ENCODE measurements around the gene ABCF3. TPM values are rescaled to one million over a fixed set of nuclear protein-coding genes. Genes with fewer than 3 reads are reported as not detected.

The ABCF3 gene
- total and polyA plus RNA-seq, 2 of the 13 experiments (the other 11 are each of a cell fraction or from before 2014, with no cell fraction given): 38.8 to 46.5 TPM

- 0 out of 2 replicates have a peak, but pooled peaks have one; percentile 21 for TF ChIP-seq TGIF2 (CRISPR knock-in tag; IDR thresholded peaks at IDR 0.05)
- no peak for TF ChIP-seq JUND (CRISPR knock-in tag; IDR thresholded peaks at IDR 0.05)
- TF ChIP-seq FOXP1 (IDR thresholded peaks at IDR 0.05): no peak
- TF ChIP-seq FOXP1 (CRISPR knock-in tag; IDR thresholded peaks at IDR 0.05): no peak
- 0 out of 2 replicates have a peak, but pooled peaks have one; percentile 28 for TF ChIP-seq ZNF414 (CRISPR knock-in tag; IDR thresholded peaks at IDR 0.05)
- peak; percentile 84 for TF ChIP-seq GABPB1 (CRISPR knock-in tag; IDR thresholded peaks at IDR 0.05)
- peak; percentile 28; the same call in 1 of the 2 replicates for TF ChIP-seq TMF1 (CRISPR knock-in tag; IDR thresholded peaks at IDR 0.05; ENCODE audit: low read depth)
- TF ChIP-seq YY1 (IDR thresholded peaks at IDR 0.05; ENCODE audit: insufficient read depth, insufficient replicate concordance, low read depth, low read length): peak; percentile 62
- TF ChIP-seq NR2F6 (IDR thresholded peaks at IDR 0.05): no peak
- no peak for TF ChIP-seq NR2F6 (CRISPR knock-in tag; IDR thresholded peaks at IDR 0.05)
- peak; percentile 65; the same call in 1 of the 3 replicates for TF ChIP-seq MXI1 (IDR thresholded peaks at IDR 0.05; ENCODE audit: borderline replicate concordance, low read depth, low read length)
- peak; percentile 49; the same call in 1 of the 2 replicates for TF ChIP-seq MAX (IDR thresholded peaks at IDR 0.05)
- TF ChIP-seq POLR2G (IDR thresholded peaks at IDR 0.05; ENCODE audit: low read depth, low read length): peak; percentile 42; the same call in 1 of the 2 replicates
- peak; percentile 58 for TF ChIP-seq SP4 (CRISPR knock-in tag; IDR thresholded peaks at IDR 0.05)
- 0 out of 2 replicates have a peak, but pooled peaks have one; percentile 37 for TF ChIP-seq REPIN1 (CRISPR knock-in tag; IDR thresholded peaks at IDR 0.05; ENCODE audit: borderline replicate concordance, low read depth)
- 0 out of 2 replicates have a peak, but pooled peaks have one; percentile 18 for TF ChIP-seq ZNF768 (CRISPR knock-in tag; IDR thresholded peaks at IDR 0.05)
- TF ChIP-seq SIX1 (CRISPR knock-in tag; IDR thresholded peaks at IDR 0.05; ENCODE audit: borderline replicate concordance): no peak
- TF ChIP-seq HDAC1 (CRISPR knock-in tag; IDR thresholded peaks at IDR 0.05): 0 out of 2 replicates have a peak, but pooled peaks have one; percentile 34
- no peak for TF ChIP-seq THAP9 (CRISPR knock-in tag; IDR thresholded peaks at IDR 0.05; ENCODE audit: borderline replicate concordance)
- peak in 1 of 2 experiments; percentile 60; a peak in 2 of 4 replicates for TF ChIP-seq POLR2A (IDR thresholded peaks at IDR 0.05; ENCODE audit: insufficient read depth in 1 of 2, low read depth in 2 of 2, low read length in 2 of 2)
- peak; percentile 87 for TF ChIP-seq PRDM15 (CRISPR knock-in tag; IDR thresholded peaks at IDR 0.05)
- TF ChIP-seq KDM2A (CRISPR knock-in tag; IDR thresholded peaks at IDR 0.05; ENCODE audit: borderline replicate concordance, low read depth): 0 out of 2 replicates have a peak, but pooled peaks have one; percentile 24
- peak; percentile 8; the same call in 1 of the 2 replicates for TF ChIP-seq ELF3 (CRISPR knock-in tag; IDR thresholded peaks at IDR 0.05)
Measured at GRCh38 chr3:184154885-184155643, 30.9 kb upstream of the ABCF3 start, which contains the start of gene DVL3 (continued).

All from HepG2 (cell line).